Suprapubic skin (tissue), 4 donors: ENCODE results near the gene DEFB119. TPM values are rescaled to one million over a fixed set of nuclear protein-coding genes. Genes with fewer than 3 reads are reported as not detected.
"Not testable (repeated sequence)": the region's sequence is repeated elsewhere in the genome, so short reads cannot be mapped to it uniquely, and the experiment has no call there.

Source experiments
- DNase-seq, 2 donors: peaks; one replicate each; pipeline ENCODE4 v3.0.0-alpha.2; 2019; ENCODE audit warnings: low spot score in 2 of 2
- H3K27ac ChIP-seq: fragments of 200-600 bp; sonication (generic); one replicate; pipeline ENCODE4 v1.5.1; 2019
- H3K27me3 ChIP-seq: fragments of 200-600 bp; sonication (generic); one replicate; pipeline ENCODE4 v1.5.1; 2019
- H3K36me3 ChIP-seq: fragments of 200-600 bp; sonication (generic); one replicate; pipeline ENCODE4 v1.5.1; 2019
- H3K4me1 ChIP-seq: fragments of 200-600 bp; sonication (generic); one replicate; pipeline ENCODE4 v1.5.1; 2019
- H3K4me3 ChIP-seq: fragments of 200-600 bp; sonication (generic); one replicate; pipeline ENCODE4 v1.5.1; 2019; ENCODE audit warnings: mild to moderate bottlenecking
- H3K9me3 ChIP-seq: fragments of 200-600 bp; sonication (generic); one replicate; pipeline ENCODE4 v1.5.1; 2019
- CTCF ChIP-seq, 2 donors: fragments of 200-600 bp in 1 of 2; fragments of 450-650 bp in 1 of 2; sonication (generic) in 1 of 2; IDR thresholded peaks; one replicate each; pipeline ENCODE4 v1.5.1; 2016 to 2019; ENCODE audit warnings: antibody characterized with exemption in 2 of 2, mild to moderate bottlenecking in 1 of 2, moderate library complexity in 1 of 2
- EP300 ChIP-seq: sonication (generic); formaldehyde crosslinking; IDR thresholded peaks from one replicate; pipeline ENCODE4 v1.6.1; 2017; ENCODE audit warnings: antibody characterized with exemption
- POLR2A ChIP-seq, 2 donors: fragments of 450-650 bp; IDR thresholded peaks; one replicate each; pipeline ENCODE4 v1.6.1; 2017; ENCODE audit warnings: antibody characterized with exemption in 2 of 2, mild to moderate bottlenecking in 2 of 2, moderate library complexity in 2 of 2
- POLR2AphosphoS5 ChIP-seq, 3 donors: sonication (generic); formaldehyde crosslinking; IDR thresholded peaks; one replicate each; pipeline ENCODE4 v1.6.1; 2017; ENCODE audit warnings: antibody characterized with exemption in 3 of 3
- WGBS: methylation state at CpG from one replicate; pipeline ENCODE4 v1.1.5; 2018; 5-methylcytosine and 5-hydroxymethylcytosine counted together
- total RNA-seq, 4 donors: library from RNA; depleted of rRNA; stranded (reverse); fragments of >200 nt; gene quantifications; one replicate each; pipeline ENCODE4 v1.1.0, GENCODE V29; 2016

Gene DEFB119, protein sequence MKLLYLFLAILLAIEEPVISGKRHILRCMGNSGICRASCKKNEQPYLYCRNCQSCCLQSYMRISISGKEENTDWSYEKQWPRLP
- total RNA-seq = not detected

- 48% methylated on average over 1 of the region's 1 CpG for WGBS
- DNase-seq = no peak
- peaks cover 6% of the 10 kb centered on the region for H3K27me3 ChIP-seq
- TF ChIP-seq POLR2AphosphoS5 (IDR thresholded peaks at IDR 0.05) = no peak
- TF ChIP-seq EP300 = no peak
- TF ChIP-seq CTCF (IDR thresholded peaks at IDR 0.05) = no peak
- no peak for TF ChIP-seq POLR2A (IDR thresholded peaks at IDR 0.05)
- no peaks in the 10 kb centered on the region for H3K4me1 ChIP-seq
- H3K9me3 ChIP-seq = no peaks in the 10 kb centered on the region
- H3K4me3 ChIP-seq = no peak within 1 kb of the TSS
- no peak within 1 kb of the TSS for H3K27ac ChIP-seq
- no peaks in the 10 kb centered on the region for H3K36me3 ChIP-seq
Measured at GRCh38 chr20:31390490-31390889, at the start of gene DEFB119. DEFB119 (minus strand) TSS chr20:31390590; CDS start chr20:31390483, 107 bp downstream.

DNA sequence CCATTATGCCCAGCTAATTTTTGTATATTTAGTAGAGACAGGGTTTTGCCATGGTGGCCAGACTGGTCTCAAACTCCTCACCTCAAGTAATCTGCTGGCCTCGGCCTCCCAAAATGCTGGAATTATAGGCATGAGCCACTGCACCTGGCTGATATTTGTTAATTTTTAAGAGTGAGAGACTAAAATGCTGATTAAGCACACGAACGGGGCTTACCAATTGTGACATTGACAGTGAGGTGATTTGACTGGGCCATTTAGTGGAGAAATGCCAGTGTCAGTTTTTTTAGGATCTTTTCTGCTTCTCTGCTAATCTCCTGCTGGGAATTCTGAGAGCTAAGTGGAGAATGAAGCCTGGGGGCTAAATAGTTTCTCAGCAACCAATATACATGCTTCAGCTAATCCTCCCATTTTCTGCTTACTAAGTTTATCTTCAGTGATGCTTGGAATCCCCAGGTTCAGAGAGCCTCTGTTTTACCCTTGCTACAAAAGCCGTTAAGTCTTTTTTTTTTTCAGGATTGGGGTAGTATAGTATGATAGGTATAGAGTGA, 40.3 kb upstream of the DEFB119 start:
- no peak overlapping the region for H3K27ac ChIP-seq
- no peaks in the 10 kb centered on the region for H3K36me3 ChIP-seq
- no peaks in the 10 kb centered on the region for H3K9me3 ChIP-seq
- no peaks in the 10 kb centered on the region for H3K4me1 ChIP-seq
- H3K27me3 ChIP-seq = no peaks in the 10 kb centered on the region
- DNase-seq = no peak
- WGBS = 75% methylated on average over 4 of the region's 4 CpGs
- no peak for TF ChIP-seq POLR2A (IDR thresholded peaks at IDR 0.05)
- no peak for TF ChIP-seq POLR2AphosphoS5 (IDR thresholded peaks at IDR 0.05)
- TF ChIP-seq CTCF (IDR thresholded peaks at IDR 0.05) = no peak
- no peak for TF ChIP-seq EP300
- no peak overlapping the region for H3K4me3 ChIP-seq

GRCh38 chr20:31427576-31427975, 37.2 kb upstream of the DEFB119 start:
- H3K27me3 ChIP-seq, H3K36me3 ChIP-seq, H3K27ac ChIP-seq, DNase-seq, H3K9me3 ChIP-seq, H3K4me1 ChIP-seq, H3K4me3 ChIP-seq: not testable (repeated sequence)
- WGBS = 96% methylated on average over 8 of the region's 31 CpGs

- H3K4me1 ChIP-seq, H3K27ac ChIP-seq, H3K36me3 ChIP-seq, H3K4me3 ChIP-seq, H3K27me3 ChIP-seq, DNase-seq, H3K9me3 ChIP-seq: not testable (repeated sequence)
- no CpG with 5 or more reads among the region's 48 CpGs for WGBS
Measured at GRCh38 chr20:31426891-31427551, 36.6 kb upstream of the DEFB119 start.

- Histone ChIP-seq H3K4me1 (no peaks in the 10 kb centered on the region), H3K4me3 (no peak overlapping the region), H3K36me3 (no peaks in the 10 kb centered on the region), H3K27me3 (no peaks in the 10 kb centered on the region), H3K27ac (no peak overlapping the region), H3K9me3 (no peaks in the 10 kb centered on the region)
- no peak for DNase-seq
- no peak for TF ChIP-seq POLR2A (IDR thresholded peaks at IDR 0.05)
- TF ChIP-seq EP300 = no peak
- TF ChIP-seq POLR2AphosphoS5 (IDR thresholded peaks at IDR 0.05) = no peak
- no peak for TF ChIP-seq CTCF (IDR thresholded peaks at IDR 0.05)
Measured at GRCh38 chr20:31425797-31426196, 35.4 kb upstream of the DEFB119 start.

- H3K27me3 ChIP-seq = no peaks in the 10 kb centered on the region
- 82% methylated on average over 7 of the region's 7 CpGs for WGBS
- no peak overlapping the region for H3K4me3 ChIP-seq
- DNase-seq = no peak
- no peaks in the 10 kb centered on the region for H3K4me1 ChIP-seq
- no peaks in the 10 kb centered on the region for H3K36me3 ChIP-seq
- no peak overlapping the region for H3K27ac ChIP-seq
- H3K9me3 ChIP-seq = no peaks in the 10 kb centered on the region
- TF ChIP-seq POLR2AphosphoS5 (IDR thresholded peaks at IDR 0.05) = no peak
- TF ChIP-seq EP300 = no peak
- no peak for TF ChIP-seq CTCF (IDR thresholded peaks at IDR 0.05)
- no peak for TF ChIP-seq POLR2A (IDR thresholded peaks at IDR 0.05)
Measured at GRCh38 chr20:31418307-31418706, 27.9 kb upstream of the DEFB119 start.
